ENCODE measurements around the gene TK1.

TK1 gene

GRCh38 chr17:78173097-78173715 lies 13.6 kb downstream of the TK1 start:
- TF ChIP-seq USF1 (IDR thresholded peaks at IDR 0.05) (no peak), TAF1 (IDR thresholded peaks at IDR 0.05; ENCODE audit: low read depth) (no peak), TEAD4 (IDR thresholded peaks at IDR 0.05) (no peak), CEBPB (IDR thresholded peaks at IDR 0.05) (no peak), TCF12 (IDR thresholded peaks at IDR 0.05; ENCODE audit: low read depth) (no peak), REST (IDR thresholded peaks at IDR 0.05; ENCODE audit: low read depth) (no peak), ZBTB7A (IDR thresholded peaks at IDR 0.05; ENCODE audit: low read depth) (no peak), NFIC (IDR thresholded peaks at IDR 0.05) (no peak), CREB1 (IDR thresholded peaks at IDR 0.05; ENCODE audit: low read depth) (no peak)

- TF ChIP-seq EP300 (IDR thresholded peaks at IDR 0.05; ENCODE audit: borderline replicate concordance) (0 out of 2 replicates have a peak, but pooled peaks have one; percentile 11), TEAD4 (IDR thresholded peaks at IDR 0.05) (no peak)
Measured at GRCh38 chr17:78172249-78173051, 14.4 kb downstream of the TK1 start.

GRCh38 chr17:78170692-78171590 lies 15.9 kb downstream of the TK1 start:
- TF ChIP-seq MAX (IDR thresholded peaks at IDR 0.05) (no peak), ZBTB7A (IDR thresholded peaks at IDR 0.05; ENCODE audit: low read depth) (peak; percentile 34; the same call in 1 of the 2 replicates), NFIC (IDR thresholded peaks at IDR 0.05) (no peak), EGR1 (IDR thresholded peaks at IDR 0.05) (no peak), EP300 (IDR thresholded peaks at IDR 0.05; ENCODE audit: borderline replicate concordance) (no peak)

- TF ChIP-seq EP300 (IDR thresholded peaks at IDR 0.05; ENCODE audit: borderline replicate concordance) (no peak), MAX (IDR thresholded peaks at IDR 0.05) (0 out of 2 replicates have a peak, but pooled peaks have one; percentile 44), ZBTB7A (IDR thresholded peaks at IDR 0.05; ENCODE audit: low read depth) (0 out of 2 replicates have a peak, but pooled peaks have one; percentile 61), TCF12 (IDR thresholded peaks at IDR 0.05; ENCODE audit: low read depth) (0 out of 2 replicates have a peak, but pooled peaks have one; percentile 2), EGR1 (IDR thresholded peaks at IDR 0.05) (no peak), YY1 (IDR thresholded peaks at IDR 0.05; ENCODE audit: low read depth) (0 out of 2 replicates have a peak, but pooled peaks have one; percentile 31), USF1 (IDR thresholded peaks at IDR 0.05) (peak; percentile 43)
Measured at GRCh38 chr17:78168903-78169793, 17.7 kb downstream of the TK1 start.

- TF ChIP-seq NFIC (IDR thresholded peaks at IDR 0.05): no peak
- TF ChIP-seq FOXM1 (IDR thresholded peaks at IDR 0.05; ENCODE audit: borderline replicate concordance, low read depth): no peak
- peak; percentile 58 for TF ChIP-seq TEAD4 (IDR thresholded peaks at IDR 0.05)
- no peak for TF ChIP-seq EP300 (IDR thresholded peaks at IDR 0.05; ENCODE audit: borderline replicate concordance)
- TF ChIP-seq YY1 (IDR thresholded peaks at IDR 0.05; ENCODE audit: low read depth): peak; percentile 44; the same call in 1 of the 2 replicates
- peak; percentile 5; the same call in 1 of the 2 replicates for TF ChIP-seq USF1 (IDR thresholded peaks at IDR 0.05)
- TF ChIP-seq RAD21 (IDR thresholded peaks at IDR 0.05; ENCODE audit: low read depth): 0 out of 2 replicates have a peak, but pooled peaks have one; percentile 3
- no peak for TF ChIP-seq CEBPB (IDR thresholded peaks at IDR 0.05)
- TF ChIP-seq ZBTB7A (IDR thresholded peaks at IDR 0.05; ENCODE audit: low read depth): no peak
- peak; percentile 25; the same call in 1 of the 2 replicates for TF ChIP-seq TCF12 (IDR thresholded peaks at IDR 0.05; ENCODE audit: low read depth)
- TF ChIP-seq MAX (IDR thresholded peaks at IDR 0.05): no peak
- TF ChIP-seq EGR1 (IDR thresholded peaks at IDR 0.05): no peak
- TF ChIP-seq TAF1 (IDR thresholded peaks at IDR 0.05; ENCODE audit: low read depth): peak; percentile 49; the same call in 1 of the 2 replicates
- no peak for TF ChIP-seq CREB1 (IDR thresholded peaks at IDR 0.05; ENCODE audit: low read depth)
- TF ChIP-seq REST (IDR thresholded peaks at IDR 0.05; ENCODE audit: low read depth): no peak
Measured at GRCh38 chr17:78168242-78168902, 18.5 kb downstream of the TK1 start, which contains the start of gene SYNGR2. Gene SYNGR2, plus strand, starts transcription at chr17:78168581. Its CDS starts 36 bp downstream, at chr17:78168617.

Data from Ishikawa (cell line).